OCI-LY3 (cell line): ENCODE results near the gene DEPDC5.

Experiments used
- H2AFZ ChIP-seq: fragments of 200-600, 300-600 bp; shearing (Covaris generic); 2 replicates; pipeline ENCODE4 v1.6.0; 2014; ENCODE audit warnings: antibody characterized with exemption, low read depth, low read length
- H3K27ac ChIP-seq: fragments of 200-600, 300-600 bp; sonication (generic); 2 replicates; pipeline ENCODE4 v1.5.1; 2014; ENCODE audit warnings: mild to moderate bottlenecking, low read length, moderate library complexity, mixed read lengths
- H3K27me3 ChIP-seq: fragments of 200-600, 300-600 bp; sonication (generic); 2 replicates; pipeline ENCODE4 v1.6.1; 2014; ENCODE audit warnings: low read depth, low read length, mixed read lengths
- H3K36me3 ChIP-seq: fragments of 200-600, 300-600 bp; sonication (generic); replicated peaks from 2 replicates; pipeline ENCODE3; 2014; ENCODE audit warnings: low read depth, low read length, mixed read lengths
- H3K4me1 ChIP-seq: fragments of 300-600, 200-600 bp; sonication (generic); 2 replicates; pipeline ENCODE4 v1.6.1; 2014; ENCODE audit warnings: low read length, mixed read lengths
- H3K4me2 ChIP-seq: fragments of 200-600, 300-600 bp; sonication (generic); 2 replicates; pipeline ENCODE4 v1.6.1; 2014; ENCODE audit warnings: low read length, mixed read lengths
- H3K4me3 ChIP-seq: fragments of 300-600, 200-600 bp; sonication (generic); 2 replicates; pipeline ENCODE4 v1.5.1; 2014; ENCODE audit warnings: antibody characterized with exemption, mild to moderate bottlenecking, low read length, moderate library complexity
- H3K79me2 ChIP-seq: fragments of 300-600, 200-600 bp; shearing (Covaris generic); 2 replicates; pipeline ENCODE4 v1.6.1; 2014; ENCODE audit warnings: mild to moderate bottlenecking, low read length, mixed read lengths
- H3K9ac ChIP-seq: fragments of 300-600, 200-600 bp; shearing (Covaris generic); 2 replicates; pipeline ENCODE4 v1.6.0; 2014; ENCODE audit warnings: mild to moderate bottlenecking, low read length, moderate library complexity
- H3K9me3 ChIP-seq: fragments of 200-600, 300-600 bp; shearing (Covaris generic); 2 replicates; pipeline ENCODE4 v1.6.1; 2014; ENCODE audit warnings: low read length, mixed read lengths; ENCODE audit not compliant: insufficient read depth
- H4K20me1 ChIP-seq: fragments of 200-600, 300-600 bp; sonication (generic); 2 replicates; pipeline ENCODE4 v1.6.1; 2016; ENCODE audit warnings: low read length, mixed read lengths; ENCODE audit not compliant: insufficient read depth
- CTCF ChIP-seq: fragments of 200-600, 300-600 bp; sonication (generic); IDR thresholded peaks from 2 replicates; pipeline ENCODE4 v1.5.1; 2014; ENCODE audit warnings: antibody characterized with exemption, low read length, low read depth
- EZH2phosphoT487 ChIP-seq: fragments of 200-600 bp; shearing (Covaris generic); IDR thresholded peaks from 2 replicates; pipeline ENCODE4 v1.6.1; 2018; ENCODE audit warnings: antibody characterized with exemption, mixed run types, low read depth

Gene DEPDC5

DNA sequence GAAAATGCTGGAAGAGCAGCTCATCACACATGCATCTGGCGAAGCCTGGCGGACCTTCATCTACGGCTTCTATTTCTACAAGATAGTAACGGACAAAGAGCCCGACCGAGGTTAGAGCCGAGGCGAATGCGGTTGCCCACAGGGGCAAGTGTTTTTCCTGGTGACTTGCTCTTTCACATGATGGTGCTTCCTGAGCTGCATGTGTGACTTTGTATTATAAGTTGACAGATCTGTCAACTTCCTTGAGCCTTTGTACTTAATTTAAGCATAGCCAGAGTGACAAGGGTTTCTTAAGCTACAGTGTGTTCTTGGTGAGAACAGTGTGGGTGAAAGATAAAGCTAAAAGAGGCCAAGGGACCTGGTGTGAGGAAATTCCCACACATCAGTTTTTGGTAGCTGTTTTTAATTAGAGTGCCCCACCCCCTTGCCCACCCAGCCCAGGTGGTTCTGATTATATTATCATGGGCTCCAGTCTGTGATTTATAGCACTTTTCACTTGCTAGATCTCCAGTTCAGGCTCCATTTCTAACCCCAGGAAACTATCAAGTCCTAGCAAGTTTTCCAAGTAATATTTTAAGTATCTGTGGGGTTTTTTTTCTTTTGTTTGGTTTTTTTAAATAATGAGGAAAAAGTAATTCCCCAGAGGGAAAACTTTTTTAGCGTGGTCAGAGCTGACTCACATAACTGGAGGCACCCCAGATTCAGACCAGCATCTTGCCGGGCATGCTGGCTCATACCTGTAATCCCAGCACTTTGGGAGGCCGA is 122.5 kb downstream of the DEPDC5 start:
- Histone ChIP-seq H3K79me2 (no peaks in the 10 kb centered on the region), H3K9me3 (no peaks in the 10 kb centered on the region), H3K4me2 (no peak overlapping the region), H4K20me1 (no peaks in the 10 kb centered on the region), H3K4me1 (peaks cover 11% of the 10 kb centered on the region), H2AFZ (no peak overlapping the region), H3K27me3 (no peaks in the 10 kb centered on the region), H3K9ac (no peak overlapping the region), H3K4me3 (no peak overlapping the region), H3K36me3 (peaks cover 11% of the 10 kb centered on the region), H3K27ac (no peak overlapping the region)
- TF ChIP-seq CTCF = no peak
- TF ChIP-seq EZH2phosphoT487 = no peak

DNA sequence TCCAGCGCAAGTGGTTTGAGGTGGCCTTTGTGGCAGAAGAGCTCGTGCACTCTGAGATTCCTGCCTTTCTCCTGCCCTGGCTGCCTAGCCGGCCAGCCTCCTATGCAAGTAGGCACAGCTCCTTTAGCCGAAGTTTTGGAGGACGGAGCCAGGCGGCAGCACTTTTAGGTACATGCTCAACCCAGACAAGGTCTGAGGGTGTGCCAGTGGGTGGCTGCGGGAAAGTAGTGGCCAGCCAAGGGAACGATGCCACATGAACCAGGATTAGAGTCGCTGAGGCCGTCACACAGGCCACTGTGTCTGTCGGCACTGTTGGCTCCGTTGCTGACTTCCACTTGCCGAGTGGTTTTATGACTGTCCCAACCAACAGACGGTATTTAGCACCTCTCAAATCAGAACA is 125.8 kb downstream of the DEPDC5 start:
- Histone ChIP-seq H3K79me2 (no peaks in the 10 kb centered on the region), H3K4me3 (no peak overlapping the region), H3K27me3 (no peaks in the 10 kb centered on the region), H3K4me2 (no peak overlapping the region), H3K36me3 (peaks cover 3% of the 10 kb centered on the region), H4K20me1 (no peaks in the 10 kb centered on the region), H2AFZ (no peak overlapping the region), H3K27ac (no peak overlapping the region), H3K9ac (no peak overlapping the region), H3K9me3 (no peaks in the 10 kb centered on the region), H3K4me1 (no peaks in the 10 kb centered on the region)
- no peak for TF ChIP-seq EZH2phosphoT487
- no peak for TF ChIP-seq CTCF

- Histone ChIP-seq H2AFZ (no peak overlapping the region), H3K79me2 (no peaks in the 10 kb centered on the region), H3K27ac (no peak overlapping the region), H4K20me1 (no peaks in the 10 kb centered on the region), H3K4me2 (no peak overlapping the region), H3K4me1 (no peaks in the 10 kb centered on the region), H3K36me3 (peaks cover 3% of the 10 kb centered on the region), H3K4me3 (no peak overlapping the region), H3K9me3 (no peaks in the 10 kb centered on the region), H3K9ac (no peak overlapping the region), H3K27me3 (no peaks in the 10 kb centered on the region)
- no peak for TF ChIP-seq EZH2phosphoT487
- TF ChIP-seq CTCF = no peak
Observed at GRCh38 chr22:31881200-31881599, 127.4 kb downstream of the DEPDC5 start.

- Histone ChIP-seq H3K4me2 (no peak overlapping the region), H3K36me3 (peaks cover 3% of the 10 kb centered on the region), H3K27me3 (no peaks in the 10 kb centered on the region), H3K9me3 (no peaks in the 10 kb centered on the region), H4K20me1 (no peaks in the 10 kb centered on the region), H3K4me1 (no peaks in the 10 kb centered on the region), H2AFZ (no peak overlapping the region), H3K9ac (no peak overlapping the region), H3K27ac (no peak overlapping the region), H3K79me2 (no peaks in the 10 kb centered on the region), H3K4me3 (no peak overlapping the region)
- no peak for TF ChIP-seq CTCF
Observed at GRCh38 chr22:31881865-31882264, 128.0 kb downstream of the DEPDC5 start.
